Stimulated activated naive CD8-positive, alpha-beta T cell treated with anti-CD3 and anti-CD28 coated beads, Interleukin-15, Interleukin-2, amounts not matched to agents 100 ng/mL and 50 ng/mL, for 24 hours (primary cell): ENCODE data around the gene CCDC47.
"Not testable (repeated sequence)": the region's sequence is repeated elsewhere in the genome, so short reads cannot be mapped to it uniquely, and the experiment has no call there.

Experiments used
- H3K27ac Mint-ChIP-seq: one replicate; pipeline ENCODE4 v1.8.0; 2021; ENCODE audit warnings: mild to moderate bottlenecking, mixed read lengths
- H3K27me3 Mint-ChIP-seq: one replicate; pipeline ENCODE4 v1.8.0; 2021; ENCODE audit warnings: mixed read lengths
- H3K36me3 Mint-ChIP-seq: one replicate; pipeline ENCODE4 v1.8.0; 2021; ENCODE audit warnings: low read depth, mixed read lengths
- H3K4me1 Mint-ChIP-seq: one replicate; pipeline ENCODE4 v1.8.0; 2021; ENCODE audit warnings: low read depth, mixed read lengths
- H3K4me3 Mint-ChIP-seq: one replicate; pipeline ENCODE4 v1.8.0; 2021; ENCODE audit warnings: mild to moderate bottlenecking, mixed read lengths
- H3K9me3 Mint-ChIP-seq: one replicate; pipeline ENCODE4 v1.8.0; 2021; ENCODE audit warnings: mixed read lengths

Gene CCDC47

GRCh38 chr17:63798572-63799106, 25.2 kb upstream of the CCDC47 start:
- no peak overlapping the region for H3K27ac Mint-ChIP-seq
- H3K36me3 Mint-ChIP-seq: peaks cover 72% of the 10 kb centered on the region
- H3K4me1 Mint-ChIP-seq: no peaks in the 10 kb centered on the region
- H3K9me3 Mint-ChIP-seq: no peaks in the 10 kb centered on the region
- H3K4me3 Mint-ChIP-seq: no peak overlapping the region
- no peaks in the 10 kb centered on the region for H3K27me3 Mint-ChIP-seq

GRCh38 chr17:63796375-63796774, 23.0 kb upstream of the CCDC47 start:
- not testable (repeated sequence) for H3K27me3 Mint-ChIP-seq, H3K27ac Mint-ChIP-seq, H3K4me3 Mint-ChIP-seq, H3K4me1 Mint-ChIP-seq, H3K9me3 Mint-ChIP-seq
- peaks cover 79% of the 10 kb centered on the region for H3K36me3 Mint-ChIP-seq

- H3K27me3 Mint-ChIP-seq: no peaks in the 10 kb centered on the region
- H3K4me1 Mint-ChIP-seq: no peaks in the 10 kb centered on the region
- no peak overlapping the region for H3K27ac Mint-ChIP-seq
- peaks cover 55% of the 10 kb centered on the region for H3K36me3 Mint-ChIP-seq
- H3K4me3 Mint-ChIP-seq: no peak overlapping the region
- no peaks in the 10 kb centered on the region for H3K9me3 Mint-ChIP-seq
These were observed 18.8 kb upstream of the CCDC47 start for GRCh38 chr17:63792055-63792729.

- Mint-ChIP-seq H3K36me3 (peaks cover 46% of the 10 kb centered on the region), H3K9me3 (no peaks in the 10 kb centered on the region), H3K27me3 (no peaks in the 10 kb centered on the region), H3K27ac (no peak overlapping the region), H3K4me1 (peaks cover 4% of the 10 kb centered on the region), H3K4me3 (no peak overlapping the region)
These were observed 16.7 kb upstream of the CCDC47 start for GRCh38 chr17:63790057-63790456.

GRCh38 chr17:63786971-63787711, 13.7 kb upstream of the CCDC47 start:
- no peak overlapping the region for H3K27ac Mint-ChIP-seq
- H3K9me3 Mint-ChIP-seq: no peaks in the 10 kb centered on the region
- peaks cover 34% of the 10 kb centered on the region for H3K36me3 Mint-ChIP-seq
- H3K27me3 Mint-ChIP-seq: no peaks in the 10 kb centered on the region
- H3K4me1 Mint-ChIP-seq: peaks cover 21% of the 10 kb centered on the region
- H3K4me3 Mint-ChIP-seq: no peak overlapping the region

GRCh38 chr17:63786117-63786516, 12.7 kb upstream of the CCDC47 start:
- H3K4me1 Mint-ChIP-seq: peaks cover 22% of the 10 kb centered on the region
- H3K27me3 Mint-ChIP-seq: no peaks in the 10 kb centered on the region
- H3K36me3 Mint-ChIP-seq: peaks cover 31% of the 10 kb centered on the region
- H3K4me3 Mint-ChIP-seq: no peak overlapping the region
- H3K27ac Mint-ChIP-seq: no peak overlapping the region
- no peaks in the 10 kb centered on the region for H3K9me3 Mint-ChIP-seq

- H3K4me3 Mint-ChIP-seq: no peak overlapping the region
- no peak overlapping the region for H3K27ac Mint-ChIP-seq
- no peaks in the 10 kb centered on the region for H3K9me3 Mint-ChIP-seq
- peaks cover 35% of the 10 kb centered on the region for H3K36me3 Mint-ChIP-seq
- no peaks in the 10 kb centered on the region for H3K27me3 Mint-ChIP-seq
- peaks cover 28% of the 10 kb centered on the region for H3K4me1 Mint-ChIP-seq
These were observed 12.2 kb upstream of the CCDC47 start for GRCh38 chr17:63785556-63785955.

GRCh38 chr17:63783522-63783921, 10.1 kb upstream of the CCDC47 start:
- Mint-ChIP-seq H3K36me3 (peaks cover 47% of the 10 kb centered on the region), H3K4me3 (no peak overlapping the region), H3K9me3 (no peaks in the 10 kb centered on the region)

GRCh38 chr17:63780928-63781327, 7.5 kb upstream of the CCDC47 start:
- peaks cover 65% of the 10 kb centered on the region for H3K4me1 Mint-ChIP-seq
- H3K27ac Mint-ChIP-seq: peak overlapping the region; percentile 7
- peaks cover 53% of the 10 kb centered on the region for H3K36me3 Mint-ChIP-seq
- H3K4me3 Mint-ChIP-seq: no peak overlapping the region
- no peaks in the 10 kb centered on the region for H3K27me3 Mint-ChIP-seq
- H3K9me3 Mint-ChIP-seq: no peaks in the 10 kb centered on the region

More at GRCh38 chr17:63783522-63783921, 10.1 kb upstream of the CCDC47 start:
- Mint-ChIP-seq H3K4me1 (peaks cover 45% of the 10 kb centered on the region), H3K27ac (peak overlapping the region; percentile 21), H3K27me3 (no peaks in the 10 kb centered on the region)

GRCh38 chr17:63780507-63780906, 7.1 kb upstream of the CCDC47 start:
- Mint-ChIP-seq H3K4me3 (no peak overlapping the region), H3K27me3 (no peaks in the 10 kb centered on the region), H3K36me3 (peaks cover 51% of the 10 kb centered on the region), H3K4me1 (peaks cover 65% of the 10 kb centered on the region), H3K9me3 (no peaks in the 10 kb centered on the region), H3K27ac (no peak overlapping the region)

- Mint-ChIP-seq H3K4me3 (peak overlapping the region; percentile 99), H3K9me3 (no peaks in the 10 kb centered on the region), H3K27ac (peak overlapping the region; percentile 100), H3K27me3 (no peaks in the 10 kb centered on the region), H3K4me1 (peaks cover 74% of the 10 kb centered on the region), H3K36me3 (peaks cover 61% of the 10 kb centered on the region)
These were observed 2.0 kb upstream of the CCDC47 start for GRCh38 chr17:63775420-63775819.

GRCh38 chr17:63774969-63775265, 1.5 kb upstream of the CCDC47 start:
- Mint-ChIP-seq H3K9me3 (no peaks in the 10 kb centered on the region), H3K27ac (peak overlapping the region; percentile 100), H3K4me3 (peak overlapping the region; percentile 99), H3K4me1 (peaks cover 74% of the 10 kb centered on the region), H3K27me3 (no peaks in the 10 kb centered on the region), H3K36me3 (peaks cover 61% of the 10 kb centered on the region)

GRCh38 chr17:63774141-63774968, 958 bp upstream of the CCDC47 start, which contains the start of gene DDX42:
Gene DDX42, plus strand, starts transcription at chr17:63774170. Its CDS starts 12,880 bp downstream, at chr17:63787050.
- H3K27ac Mint-ChIP-seq: peak within 1 kb of the TSS; percentile 100

GRCh38 chr17:63772801-63773271, 561 bp downstream of the CCDC47 start:
- H3K9me3 Mint-ChIP-seq: no peaks in the 10 kb centered on the region
- H3K27ac Mint-ChIP-seq: peak overlapping the region; percentile 100
- peak overlapping the region; percentile 99 for H3K4me3 Mint-ChIP-seq
- no peaks in the 10 kb centered on the region for H3K27me3 Mint-ChIP-seq
- peaks cover 56% of the 10 kb centered on the region for H3K36me3 Mint-ChIP-seq
- H3K4me1 Mint-ChIP-seq: peaks cover 74% of the 10 kb centered on the region

More at GRCh38 chr17:63774141-63774968, 958 bp upstream of the CCDC47 start, which contains the start of gene DDX42:
- no peaks in the 10 kb centered on the region for H3K9me3 Mint-ChIP-seq
- peaks cover 57% of the 10 kb centered on the region for H3K36me3 Mint-ChIP-seq
- peak within 1 kb of the TSS; percentile 99 for H3K4me3 Mint-ChIP-seq
- H3K27me3 Mint-ChIP-seq: no peaks in the 10 kb centered on the region
- peaks cover 72% of the 10 kb centered on the region for H3K4me1 Mint-ChIP-seq
